Cerebellar cortex (tissue), 1 donor: ENCODE results near the gene RPL14.
"Not testable (repeated sequence)": the region's sequence is repeated elsewhere in the genome, so short reads cannot be mapped to it uniquely, and the experiment has no call there.

Source experiments
- DNase-seq: peaks from one replicate; pipeline ENCODE4 v3.0.0-alpha.2; 2015; ENCODE audit warnings: low spot score

RPL14 gene

GRCh38 chr3:40456940-40457823, at the start of gene RPL14:
Gene RPL14, plus strand, starts transcription at chr3:40457339. Its CDS starts 133 bp downstream, at chr3:40457472.
- DNase-seq, result peak; percentile 97

GRCh38 chr3:40407611-40408010, 49.5 kb upstream of the RPL14 start:
- no peak for DNase-seq

GRCh38 chr3:40414270-40414669, 42.9 kb upstream of the RPL14 start:
- DNase-seq, result no peak

GRCh38 chr3:40417845-40418543, 39.1 kb upstream of the RPL14 start:
- DNase-seq, result no peak

GRCh38 chr3:40422861-40423260, 34.3 kb upstream of the RPL14 start:
- no peak for DNase-seq

- DNase-seq, result no peak
These were observed 30.0 kb upstream of the RPL14 start for GRCh38 chr3:40427045-40427669.

GRCh38 chr3:40432793-40433192, 24.3 kb upstream of the RPL14 start:
- no peak for DNase-seq

GRCh38 chr3:40437889-40438288, 19.2 kb upstream of the RPL14 start:
- DNase-seq, result no peak

GRCh38 chr3:40445062-40445461, 12.1 kb upstream of the RPL14 start:
- DNase-seq, result no peak

- DNase-seq, result no peak
These were observed 11.3 kb upstream of the RPL14 start for GRCh38 chr3:40445880-40446279.

GRCh38 chr3:40450438-40450837, 6.7 kb upstream of the RPL14 start:
- DNase-seq, result no peak

- DNase-seq, result no peak
These were observed 5.6 kb upstream of the RPL14 start for GRCh38 chr3:40451551-40451950.

- no peak for DNase-seq
These were observed 5.1 kb upstream of the RPL14 start for GRCh38 chr3:40452057-40452456.

GRCh38 chr3:40452562-40452875, 4.6 kb upstream of the RPL14 start:
- DNase-seq, result no peak

GRCh38 chr3:40452876-40453730, 4.0 kb upstream of the RPL14 start:
- DNase-seq, result peak; percentile 100

GRCh38 chr3:40453933-40454332, 3.2 kb upstream of the RPL14 start:
- DNase-seq, result no peak

- DNase-seq, result no peak
These were observed 1.8 kb upstream of the RPL14 start for GRCh38 chr3:40455328-40455727.

GRCh38 chr3:40456279-40456939, 730 bp upstream of the RPL14 start:
- DNase-seq, result no peak

GRCh38 chr3:40458473-40458872, 1.3 kb downstream of the RPL14 start:
- DNase-seq, result no peak

GRCh38 chr3:40460481-40460880, 3.3 kb downstream of the RPL14 start:
- not testable (repeated sequence) for DNase-seq

- DNase-seq, result no peak
These were observed 4.0 kb downstream of the RPL14 start for GRCh38 chr3:40461161-40461560.
